ENCODE data around the gene AGO3.

The AGO3 gene

DNA sequence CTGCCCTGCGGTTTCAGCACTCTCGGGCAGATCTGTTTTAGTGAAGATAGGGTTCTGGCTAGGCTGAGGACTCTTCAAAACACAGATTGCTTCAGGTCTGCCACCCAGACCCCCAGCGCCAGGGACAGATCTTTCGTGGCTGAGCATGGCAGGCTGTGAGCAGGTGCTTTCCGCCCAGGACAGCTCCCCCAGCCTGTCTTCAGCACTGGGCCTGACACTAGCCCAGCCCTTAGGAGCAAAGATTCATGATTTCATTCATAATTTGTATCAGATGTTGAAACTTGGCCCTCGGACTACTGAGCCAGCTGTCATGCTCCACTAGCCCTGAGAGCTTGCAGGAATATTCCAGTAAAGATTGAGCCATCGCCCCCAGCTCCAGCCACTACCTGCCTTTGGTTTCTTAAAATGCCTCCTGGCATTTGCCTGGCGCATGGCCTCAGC, 163.7 kb downstream of the AGO3 start:
- peaks cover 10% of the 10 kb centered on the region for H3K4me1 Mint-ChIP-seq
- ATAC-seq (ENCODE audit: low read depth), result no peak
- H3K27ac Mint-ChIP-seq, result no peak overlapping the region
- peaks cover 4% of the 10 kb centered on the region for H3K36me3 Mint-ChIP-seq
- no peaks in the 10 kb centered on the region for H3K27me3 Mint-ChIP-seq
- DNase-seq (ENCODE audit: low spot score in 2 of 2), result no peak
- H3K4me3 Mint-ChIP-seq, result no peak overlapping the region
- H3K9me3 Mint-ChIP-seq, result no peaks in the 10 kb centered on the region

DNA sequence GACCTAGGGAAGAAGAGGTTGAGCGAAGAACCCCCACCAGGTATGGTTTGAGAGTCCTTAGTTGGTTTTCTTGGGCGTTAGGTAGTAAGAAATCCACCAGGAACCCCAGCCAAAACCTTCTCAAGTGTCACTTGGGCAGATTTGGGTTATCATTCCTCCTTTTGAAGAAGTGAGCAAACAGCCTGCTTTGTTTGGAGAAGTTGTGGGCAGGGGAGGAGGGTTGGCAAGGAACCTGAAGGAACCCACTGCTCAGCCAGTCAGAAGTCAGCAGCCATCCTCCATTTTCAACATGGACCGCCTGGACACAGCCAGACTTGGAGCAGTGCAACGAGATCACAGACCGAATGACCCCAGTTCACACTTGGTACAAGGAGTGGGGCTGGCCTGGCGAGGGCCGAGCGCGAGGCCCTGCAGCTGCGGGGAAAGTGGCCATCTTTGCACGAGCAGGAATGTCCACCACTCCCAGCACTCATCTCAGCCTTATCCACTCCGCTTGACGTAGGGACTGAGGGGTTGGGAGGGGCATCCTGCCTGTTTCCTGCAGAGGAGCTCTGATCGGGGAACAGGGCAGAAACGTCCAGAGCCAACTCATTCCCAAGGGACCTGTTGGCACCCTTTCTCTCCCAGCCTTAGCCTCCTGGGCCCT, 165.0 kb downstream of the AGO3 start:
- Mint-ChIP-seq H3K27ac (no peak overlapping the region), H3K36me3 (peaks cover 4% of the 10 kb centered on the region), H3K27me3 (no peaks in the 10 kb centered on the region), H3K4me3 (no peak overlapping the region), H3K9me3 (no peaks in the 10 kb centered on the region), H3K4me1 (peaks cover 4% of the 10 kb centered on the region)
- no peak for DNase-seq (ENCODE audit: low spot score in 2 of 2)
- ATAC-seq (ENCODE audit: low read depth), result no peak

DNA sequence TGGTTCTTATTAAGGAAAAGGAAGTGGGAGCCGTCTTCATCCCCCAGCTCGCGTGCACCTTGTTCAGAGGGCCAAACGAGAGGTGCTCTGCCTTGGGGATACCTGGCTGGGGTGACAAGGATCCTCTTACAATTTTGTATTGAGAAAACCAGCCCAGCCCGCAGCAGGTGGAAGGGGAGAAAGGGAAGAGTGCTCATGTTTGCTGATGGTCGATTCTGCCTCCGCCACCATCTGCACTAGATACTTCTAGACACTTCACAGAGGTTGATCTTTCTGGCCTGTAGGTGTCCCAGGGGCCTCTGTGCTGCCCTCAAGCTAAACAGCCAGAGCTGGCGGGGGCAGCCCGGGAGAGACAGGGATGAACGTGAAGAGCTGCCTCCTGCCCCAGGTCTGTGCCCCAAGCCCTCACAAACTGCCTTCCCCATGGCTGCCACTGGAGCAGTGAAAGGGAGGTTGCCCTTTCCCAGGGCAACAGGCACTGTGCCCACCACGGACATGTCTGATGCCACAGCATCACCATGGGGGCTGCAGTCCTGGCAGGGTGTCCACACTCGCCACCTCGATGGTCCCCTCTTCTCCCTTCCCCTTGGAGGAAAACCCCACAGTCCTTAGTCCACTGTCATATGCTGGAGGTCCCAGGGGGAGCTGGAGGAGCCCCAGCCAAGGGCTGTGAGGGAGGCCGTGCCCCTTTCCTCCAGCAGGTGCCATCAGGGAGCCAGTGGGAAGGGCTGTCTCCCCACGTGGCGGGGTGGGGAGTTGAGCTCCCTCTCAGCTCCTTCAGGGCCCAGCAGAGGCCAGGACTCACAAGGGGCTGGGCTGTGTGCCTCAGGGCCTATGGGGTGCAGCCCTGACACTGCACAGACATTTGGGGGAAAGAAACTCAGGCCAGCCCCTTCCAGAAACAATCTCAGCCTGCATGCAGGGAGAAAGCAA, 165.9 kb downstream of the AGO3 start:
- H3K36me3 Mint-ChIP-seq, result peaks cover 4% of the 10 kb centered on the region
- H3K27ac Mint-ChIP-seq, result no peak overlapping the region
- peaks cover 4% of the 10 kb centered on the region for H3K4me1 Mint-ChIP-seq
- H3K9me3 Mint-ChIP-seq, result no peaks in the 10 kb centered on the region
- no peak overlapping the region for H3K4me3 Mint-ChIP-seq
- ATAC-seq (ENCODE audit: low read depth) (no peak), DNase-seq (ENCODE audit: low spot score in 2 of 2) (no peak)
- H3K27me3 Mint-ChIP-seq, result no peaks in the 10 kb centered on the region

DNA sequence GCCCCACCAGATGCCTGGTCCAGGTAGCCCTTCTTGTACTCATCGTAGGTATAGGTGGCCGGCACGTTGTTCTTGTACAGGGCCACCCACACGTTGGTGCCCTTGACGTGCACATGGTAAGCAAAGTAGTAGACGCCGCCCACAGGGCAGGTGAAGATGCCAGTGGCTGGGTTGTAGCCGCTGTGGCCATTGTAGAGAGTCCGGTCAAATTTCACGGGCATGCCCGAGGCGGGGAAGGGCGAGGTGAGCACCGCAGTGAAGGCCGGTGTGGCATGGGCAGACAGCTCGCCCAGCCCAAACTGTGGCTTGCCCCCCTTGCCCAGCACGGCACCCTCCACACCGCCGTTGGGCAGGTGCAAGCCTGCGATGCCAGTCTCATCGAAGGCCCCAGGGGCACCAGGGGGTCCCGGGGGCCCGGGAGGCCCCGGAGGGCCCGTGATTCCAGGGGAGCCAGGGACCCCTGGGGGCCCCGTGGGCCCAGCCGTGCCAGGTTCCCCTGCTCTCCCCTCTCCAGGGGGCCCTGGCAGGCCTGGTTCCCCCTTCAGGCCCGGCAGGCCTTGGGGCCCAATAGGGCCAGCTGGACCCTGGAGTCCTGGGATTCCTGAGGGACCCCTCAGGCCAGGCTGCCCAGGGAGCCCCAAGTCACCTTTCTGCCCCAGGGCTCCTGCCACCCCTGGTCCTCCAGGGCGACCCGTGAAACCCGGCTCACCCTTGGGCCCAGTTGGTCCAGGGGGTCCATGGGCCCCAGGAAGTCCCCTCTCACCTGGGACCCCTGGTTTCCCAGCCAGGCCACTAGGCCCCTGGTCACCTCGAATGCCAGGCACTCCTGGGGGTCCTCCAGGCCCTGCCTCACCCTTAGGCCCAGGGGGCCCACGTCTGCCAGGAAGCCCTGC, 167.0 kb downstream of the AGO3 start:
- no peak overlapping the region for H3K27ac Mint-ChIP-seq
- no peak overlapping the region for H3K4me3 Mint-ChIP-seq
- ATAC-seq (ENCODE audit: low read depth), result no peak
- peaks cover 4% of the 10 kb centered on the region for H3K36me3 Mint-ChIP-seq
- no peak for DNase-seq (ENCODE audit: low spot score in 2 of 2)
- no peaks in the 10 kb centered on the region for H3K27me3 Mint-ChIP-seq
- H3K9me3 Mint-ChIP-seq, result no peaks in the 10 kb centered on the region
- no peaks in the 10 kb centered on the region for H3K4me1 Mint-ChIP-seq

DNA sequence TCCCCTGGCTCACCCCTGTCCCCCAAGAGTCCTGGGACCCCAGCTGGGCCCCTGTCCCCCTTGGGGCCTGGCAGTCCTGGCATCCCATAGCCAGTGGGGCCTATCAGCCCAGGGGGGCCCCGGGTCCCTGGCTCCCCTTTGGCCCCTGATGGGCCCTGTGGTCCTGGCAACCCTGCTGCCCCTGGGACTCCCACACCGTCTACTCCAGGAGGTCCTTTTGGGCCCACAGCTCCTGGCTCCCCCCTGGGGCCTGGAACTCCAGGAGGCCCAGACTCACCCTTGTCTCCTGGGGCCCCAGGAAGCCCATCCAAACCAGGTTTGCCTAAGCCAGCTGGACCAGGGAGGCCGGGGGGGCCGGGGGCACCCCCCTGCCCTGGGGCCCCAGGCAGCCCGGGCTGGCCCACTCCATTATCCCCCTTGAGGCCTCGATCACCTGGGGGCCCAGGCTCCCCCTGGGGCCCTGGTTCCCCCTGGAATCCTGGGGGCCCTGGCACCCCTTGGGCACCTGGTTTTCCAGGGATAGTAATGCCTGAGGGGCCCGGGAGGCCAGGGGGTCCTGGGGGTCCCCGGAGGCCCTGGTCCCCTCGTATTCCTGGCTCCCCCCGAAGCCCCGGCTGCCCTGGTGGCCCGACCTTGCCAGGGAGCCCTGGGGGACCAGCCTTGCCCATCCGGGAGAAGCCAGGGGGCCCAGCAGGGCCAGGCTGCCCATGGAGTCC, 167.9 kb downstream of the AGO3 start:
- Mint-ChIP-seq H3K27ac (no peak overlapping the region), H3K4me1 (no peaks in the 10 kb centered on the region), H3K4me3 (no peak overlapping the region), H3K36me3 (no peaks in the 10 kb centered on the region), H3K9me3 (no peaks in the 10 kb centered on the region), H3K27me3 (no peaks in the 10 kb centered on the region)
- DNase-seq (ENCODE audit: low spot score in 2 of 2) (no peak), ATAC-seq (ENCODE audit: low read depth) (no peak)

DNA sequence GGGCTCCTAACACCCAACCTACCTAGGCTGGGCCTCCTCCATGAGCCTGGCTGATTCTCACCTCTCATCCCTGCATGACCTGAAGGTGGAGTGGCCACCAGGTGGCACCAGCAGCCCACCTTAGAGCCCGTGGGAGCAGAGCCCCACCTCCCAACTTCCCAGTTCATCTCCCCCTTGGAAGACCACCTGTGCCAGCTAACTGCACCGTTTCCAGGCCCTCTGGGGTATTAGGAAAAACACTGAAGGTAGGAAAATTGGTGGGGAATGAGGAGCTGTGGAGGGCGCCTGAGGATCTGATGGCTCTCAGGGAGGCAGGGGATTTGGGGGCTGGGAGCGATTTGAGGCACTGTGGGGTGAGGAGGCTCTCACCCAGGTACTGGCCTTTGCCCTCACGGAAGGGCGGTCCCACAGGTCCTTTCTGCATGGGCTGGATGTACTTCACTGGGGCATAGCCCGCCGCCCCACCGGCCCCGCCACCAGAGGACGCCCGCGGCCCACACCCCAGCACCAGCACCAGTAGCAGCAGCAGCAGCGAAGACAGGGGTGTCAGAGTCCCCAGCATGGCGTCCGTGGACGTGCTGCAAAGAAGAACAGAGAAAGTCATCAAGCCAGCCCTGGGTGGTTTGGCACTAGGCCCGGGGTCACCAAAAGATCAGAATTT, 168.9 kb downstream of the AGO3 start:
- DNase-seq (ENCODE audit: low spot score in 2 of 2) (peak; percentile 68 to 79), ATAC-seq (ENCODE audit: low read depth) (peak; percentile 90)
- H3K4me3 Mint-ChIP-seq, result peak overlapping the region; percentile 5
- no peaks in the 10 kb centered on the region for H3K9me3 Mint-ChIP-seq
- H3K27me3 Mint-ChIP-seq, result no peaks in the 10 kb centered on the region
- peak overlapping the region; percentile 20 for H3K27ac Mint-ChIP-seq
- H3K4me1 Mint-ChIP-seq, result no peaks in the 10 kb centered on the region
- H3K36me3 Mint-ChIP-seq, result no peaks in the 10 kb centered on the region

DNA sequence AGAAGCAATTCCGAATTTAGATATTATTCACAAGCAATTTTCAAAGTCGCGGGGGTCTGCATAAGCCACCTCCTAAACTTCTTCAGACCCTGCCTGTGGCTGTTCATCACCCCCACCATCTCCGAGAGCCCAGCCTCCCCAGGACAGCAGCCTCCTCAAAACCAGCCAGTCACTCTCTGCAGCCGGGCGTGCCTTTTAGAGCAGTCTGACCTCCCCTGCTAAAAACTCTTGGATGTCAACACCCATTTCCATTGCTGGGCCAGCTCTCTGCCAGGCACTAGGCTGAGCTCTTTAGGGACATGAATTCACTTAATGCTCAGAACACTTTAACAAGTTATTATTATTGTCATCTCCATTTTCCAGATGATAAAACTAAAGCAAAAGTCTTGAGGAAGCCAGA, 169.5 kb downstream of the AGO3 start:
- no peaks in the 10 kb centered on the region for H3K36me3 Mint-ChIP-seq
- no peaks in the 10 kb centered on the region for H3K4me1 Mint-ChIP-seq
- ATAC-seq (ENCODE audit: low read depth), result no peak
- no peak overlapping the region for H3K27ac Mint-ChIP-seq
- no peaks in the 10 kb centered on the region for H3K9me3 Mint-ChIP-seq
- DNase-seq (ENCODE audit: low spot score in 2 of 2), result no peak
- no peaks in the 10 kb centered on the region for H3K27me3 Mint-ChIP-seq
- no peak overlapping the region for H3K4me3 Mint-ChIP-seq

DNA sequence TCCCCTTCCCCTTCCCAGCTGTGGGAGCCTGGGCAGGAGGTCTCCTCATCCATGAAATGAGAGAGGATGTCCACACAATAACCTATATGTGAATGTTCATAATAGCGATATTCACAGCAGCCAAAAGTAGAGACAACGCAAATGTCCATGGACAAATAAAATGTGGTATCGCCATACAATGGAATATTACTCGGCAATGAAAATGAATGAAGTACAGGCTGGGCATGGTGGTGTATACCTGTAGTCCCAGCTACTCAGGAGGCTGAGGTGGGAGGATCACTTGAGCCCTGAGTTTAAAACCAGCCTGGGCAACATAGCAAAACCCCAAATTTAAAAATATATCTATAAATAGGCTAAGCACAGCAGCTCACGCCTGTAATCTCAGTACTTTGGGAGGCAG, 170.6 kb downstream of the AGO3 start:
- no peak for ATAC-seq (ENCODE audit: low read depth)
- no peak for DNase-seq (ENCODE audit: low spot score in 2 of 2)
- H3K9me3 Mint-ChIP-seq, result no peaks in the 10 kb centered on the region
- H3K27ac Mint-ChIP-seq, result no peak overlapping the region
- H3K27me3 Mint-ChIP-seq, result no peaks in the 10 kb centered on the region
- no peak overlapping the region for H3K4me3 Mint-ChIP-seq
- no peaks in the 10 kb centered on the region for H3K4me1 Mint-ChIP-seq
- no peaks in the 10 kb centered on the region for H3K36me3 Mint-ChIP-seq

DNA sequence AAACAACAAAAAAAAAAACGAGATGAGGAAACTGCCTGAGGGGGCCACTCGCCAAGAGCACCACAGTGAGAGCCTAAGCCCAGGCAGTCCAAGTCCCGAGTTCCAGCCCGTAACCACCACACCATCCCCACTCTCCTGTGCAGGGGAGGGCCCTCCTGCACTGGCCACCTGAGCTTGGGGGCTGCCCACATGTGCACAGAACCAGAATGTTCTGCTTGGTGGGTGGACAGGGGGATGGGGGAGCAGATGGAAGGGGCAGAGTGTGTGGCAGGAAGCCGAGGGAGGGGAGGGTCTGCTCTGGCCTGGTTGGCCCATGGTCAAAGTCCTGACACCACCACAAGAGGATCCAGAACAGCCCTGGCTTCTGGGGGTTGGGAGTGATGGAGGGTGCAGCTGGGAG, 175.4 kb downstream of the AGO3 start:
- Mint-ChIP-seq H3K27ac (no peak overlapping the region), H3K36me3 (no peaks in the 10 kb centered on the region), H3K4me1 (peaks cover 2% of the 10 kb centered on the region), H3K27me3 (peaks cover 1% of the 10 kb centered on the region), H3K9me3 (no peaks in the 10 kb centered on the region), H3K4me3 (no peak overlapping the region)
- ATAC-seq (ENCODE audit: low read depth) (no peak), DNase-seq (ENCODE audit: low spot score in 2 of 2) (no peak)

DNA sequence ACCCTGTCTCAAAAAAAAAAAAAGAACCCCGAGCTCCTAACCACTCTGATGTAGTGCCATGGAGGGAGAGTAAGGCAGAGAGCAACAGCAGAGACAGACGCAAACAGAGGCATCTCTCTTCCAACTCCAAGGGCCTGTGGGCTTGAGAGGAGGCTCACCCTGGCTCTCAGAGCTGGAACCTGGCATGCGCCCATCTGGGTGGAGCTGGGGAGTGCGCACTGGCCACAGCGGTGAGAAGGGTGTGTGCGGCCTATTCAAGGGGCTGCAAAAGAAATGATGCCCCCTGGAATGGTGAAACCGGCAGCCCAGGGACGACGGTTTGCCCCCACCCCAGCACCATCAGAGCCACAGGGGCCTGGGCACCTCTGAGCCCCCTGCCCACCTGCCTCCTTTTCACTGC, 176.5 kb downstream of the AGO3 start:
- peaks cover 1% of the 10 kb centered on the region for H3K27me3 Mint-ChIP-seq
- no peak overlapping the region for H3K27ac Mint-ChIP-seq
- H3K4me3 Mint-ChIP-seq, result no peak overlapping the region
- H3K4me1 Mint-ChIP-seq, result peaks cover 2% of the 10 kb centered on the region
- H3K9me3 Mint-ChIP-seq, result no peaks in the 10 kb centered on the region
- ATAC-seq (ENCODE audit: low read depth), result no peak
- no peak for DNase-seq (ENCODE audit: low spot score in 2 of 2)
- H3K36me3 Mint-ChIP-seq, result no peaks in the 10 kb centered on the region

DNA sequence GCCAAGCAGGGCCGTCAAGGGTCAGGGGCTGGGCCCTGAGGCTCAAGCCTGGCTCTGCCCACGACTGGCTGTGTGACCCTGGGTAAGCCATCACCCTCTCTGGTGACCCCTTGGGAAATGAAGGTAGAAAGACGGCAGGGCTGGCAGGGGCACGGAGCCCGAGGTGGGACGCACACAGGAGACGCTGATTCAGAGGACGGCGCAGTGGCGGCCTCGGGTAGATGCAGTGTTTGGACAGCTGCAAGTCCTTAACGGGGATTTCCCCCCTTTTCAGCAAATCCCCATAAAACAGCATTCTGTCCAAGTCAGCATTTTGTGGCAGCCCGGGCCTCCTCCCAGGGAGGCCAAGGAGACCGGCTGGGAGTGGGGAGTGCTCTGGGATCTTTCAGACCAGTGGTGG, 177.4 kb downstream of the AGO3 start:
- Mint-ChIP-seq H3K27ac (no peak overlapping the region), H3K4me1 (peaks cover 4% of the 10 kb centered on the region), H3K9me3 (no peaks in the 10 kb centered on the region), H3K27me3 (peaks cover 3% of the 10 kb centered on the region), H3K4me3 (no peak overlapping the region), H3K36me3 (no peaks in the 10 kb centered on the region)
- ATAC-seq (ENCODE audit: low read depth) (no peak), DNase-seq (ENCODE audit: low spot score in 2 of 2) (no peak)

DNA sequence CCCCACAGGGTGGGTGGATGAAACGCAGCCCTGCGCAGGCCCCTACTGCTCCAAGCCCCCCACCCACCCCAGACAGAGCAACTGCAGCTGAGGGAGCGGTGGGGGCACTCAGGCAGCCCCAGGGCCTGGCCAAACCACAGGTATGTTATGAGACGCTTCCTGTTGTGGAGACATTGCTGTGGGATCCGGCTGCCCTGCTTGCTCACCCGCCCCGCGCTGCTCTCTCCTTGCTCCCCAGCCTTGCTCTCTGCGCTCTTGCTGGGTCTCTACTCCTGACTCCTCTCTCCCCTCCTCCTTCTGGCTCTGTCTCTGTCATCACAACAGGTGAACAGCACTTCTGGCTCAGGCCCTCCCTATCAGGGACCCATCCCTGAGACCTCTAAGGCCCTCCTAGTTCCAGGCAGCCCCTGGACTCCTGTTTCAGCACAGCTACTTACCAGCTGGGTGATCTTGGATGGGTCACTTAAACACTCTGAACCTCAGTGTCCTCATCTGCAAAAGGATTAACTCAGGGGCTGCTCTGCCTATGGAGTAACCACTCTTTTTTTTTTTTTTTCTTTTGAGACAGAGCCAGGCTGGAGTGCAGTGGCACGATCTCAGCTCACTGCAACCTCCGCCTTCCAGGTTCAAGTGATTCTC, 178.3 kb downstream of the AGO3 start:
- no peak for DNase-seq (ENCODE audit: low spot score in 2 of 2)
- Mint-ChIP-seq H3K9me3 (no peaks in the 10 kb centered on the region), H3K4me1 (peaks cover 4% of the 10 kb centered on the region), H3K27me3 (peaks cover 5% of the 10 kb centered on the region), H3K27ac (no peak overlapping the region), H3K36me3 (no peaks in the 10 kb centered on the region), H3K4me3 (no peak overlapping the region)
- ATAC-seq (ENCODE audit: low read depth), result no peak

DNA sequence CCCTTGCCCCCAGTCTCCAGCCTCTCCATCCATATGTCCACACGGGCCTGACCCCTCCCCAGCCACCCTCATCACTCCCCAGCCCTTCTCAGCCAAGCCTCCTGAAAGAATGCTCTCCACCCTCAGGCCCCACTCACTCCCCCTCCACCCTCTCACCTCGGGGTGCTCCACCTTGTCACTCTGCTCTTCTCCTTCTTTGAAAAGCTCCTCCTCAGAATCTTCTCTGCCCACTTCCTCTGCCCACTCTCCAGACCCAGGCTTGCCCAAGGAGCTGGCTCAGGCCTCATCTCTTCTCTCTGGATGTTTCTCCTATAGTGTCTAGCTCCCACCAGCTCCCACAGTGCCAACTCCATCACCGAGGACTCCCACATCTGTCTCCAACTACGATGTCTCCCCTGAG, 180.2 kb downstream of the AGO3 start:
- no peaks in the 10 kb centered on the region for H3K9me3 Mint-ChIP-seq
- no peak for ATAC-seq (ENCODE audit: low read depth)
- no peak for DNase-seq (ENCODE audit: low spot score in 2 of 2)
- peak overlapping the region; percentile 1 for H3K27ac Mint-ChIP-seq
- H3K36me3 Mint-ChIP-seq, result no peaks in the 10 kb centered on the region
- H3K4me3 Mint-ChIP-seq, result no peak overlapping the region
- peaks cover 7% of the 10 kb centered on the region for H3K27me3 Mint-ChIP-seq
- peaks cover 4% of the 10 kb centered on the region for H3K4me1 Mint-ChIP-seq
